ENCODE measurements around the gene TRIM29. TPM values are rescaled to one million over a fixed set of nuclear protein-coding genes. Genes with fewer than 3 reads are reported as not detected.

TRIM29 gene
- total RNA-seq, 1 experiment from 2014 or later = not detected

DNA sequence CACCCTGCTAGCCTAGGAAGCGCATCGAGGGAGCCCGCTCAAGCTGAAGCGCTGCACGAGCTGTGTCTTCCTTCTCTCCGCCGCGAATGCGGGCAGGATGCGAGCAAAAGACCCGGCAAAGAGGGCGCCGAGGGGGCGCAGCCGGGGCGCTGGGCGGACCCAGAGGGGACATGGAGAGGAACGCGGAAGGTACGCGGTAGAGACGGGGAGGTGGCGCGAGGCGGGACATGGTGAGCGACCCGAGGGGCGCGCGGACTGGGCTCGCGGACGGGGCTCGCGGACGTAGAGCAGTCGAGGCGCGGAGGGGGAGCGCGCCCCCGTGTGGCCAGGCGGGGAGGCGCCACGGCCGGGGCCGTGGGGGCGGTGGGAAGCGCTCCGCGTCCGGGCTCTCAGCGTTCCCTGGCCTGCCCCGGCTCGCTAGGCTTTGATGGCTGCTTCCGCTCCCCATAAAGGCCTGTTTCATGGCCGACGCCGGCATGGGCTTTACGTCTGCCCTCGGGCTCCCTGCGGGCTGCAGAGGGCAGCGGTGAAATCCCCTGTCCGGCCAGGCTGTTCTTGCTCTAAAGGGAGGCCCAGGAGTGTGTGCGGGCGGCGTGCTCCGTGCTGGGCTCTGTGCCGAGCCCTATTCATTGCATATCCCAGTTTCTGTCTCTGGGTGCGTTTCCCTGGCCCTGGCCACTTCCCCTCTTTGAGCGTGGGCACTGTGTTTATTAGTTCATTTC lies 31.2 kb upstream of the TRIM29 start:
- H3K27ac Mint-ChIP-seq = no peak overlapping the region
- no peaks in the 10 kb centered on the region for H3K9me3 ChIP-seq (ENCODE audit: control insufficient read depth, low read depth, low read length)
- H2BK12ac ChIP-seq (ENCODE audit: insufficient read length, low read depth, low read length) = no peak overlapping the region
- H3K4me2 ChIP-seq (ENCODE audit: insufficient read depth, insufficient read length, low read length) = peak overlapping the region; percentile 68
- H2BK15ac ChIP-seq (ENCODE audit: low read depth, low read length) = no peak overlapping the region
- H3K27me3 ChIP-seq (ENCODE audit: insufficient read depth, low read length) = peaks cover 25% of the 10 kb centered on the region; the same call in 1 of the 2 replicates
- no peak overlapping the region for H4K5ac ChIP-seq (ENCODE audit: insufficient read length, low read depth, low read length)
- 0 out of 2 replicates have a peak overlapping the region, but pooled peaks have one; percentile 0 for H3K14ac ChIP-seq (ENCODE audit: insufficient read depth, low read length)
- peak overlapping the region; percentile 67 to 79 for H3K4me3 Mint-ChIP-seq
- no peak overlapping the region for H2BK5ac ChIP-seq (ENCODE audit: insufficient read length, low read length)
- peaks cover 2 to 7% of the 10 kb centered on the region in 2 experiments; a peak in 2 of 5 replicates for H3K9me3 Mint-ChIP-seq
- H3T11ph ChIP-seq (ENCODE audit: low read length) = no peak overlapping the region
- H3K4me1 ChIP-seq (ENCODE audit: insufficient read depth, low read length) = no peaks in the 10 kb centered on the region; the same call in 1 of the 2 replicates
- no peaks in the 10 kb centered on the region for H3K79me2 ChIP-seq (ENCODE audit: insufficient read depth, low read length)
- H3K9ac ChIP-seq (ENCODE audit: extremely low read depth, insufficient read length, low read length) = no peak overlapping the region
- WGBS (ENCODE audit: extremely low coverage, insufficient read length, low lambda C conversion rate) = no CpG with 5 or more reads among the region's 71 CpGs
- H3K27me3 Mint-ChIP-seq (ENCODE audit: low read depth) = peaks cover 97% of the 10 kb centered on the region
- H2BK120ac ChIP-seq (ENCODE audit: low read depth, low read length, poor library complexity, severe bottlenecking) = no peak overlapping the region
- no peak overlapping the region for H3K27ac ChIP-seq (ENCODE audit: insufficient read length, low read depth, low read length)
- no peak overlapping the region for H2BK20ac ChIP-seq (ENCODE audit: low read depth, low read length, poor library complexity, severe bottlenecking)
- no peaks in the 10 kb centered on the region for H4K20me1 ChIP-seq (ENCODE audit: control insufficient read depth, insufficient read depth, insufficient read length)
- H3K18ac ChIP-seq (ENCODE audit: insufficient read length, low read depth, low read length) = no peak overlapping the region
- peak; percentile 84 for DNase-seq
- H3K36me3 Mint-ChIP-seq (ENCODE audit: insufficient read depth in 1 of 3, low read depth in 3 of 3) = no peaks in the 10 kb centered on the region
- H3K4me1 Mint-ChIP-seq = peaks cover 4 to 14% of the 10 kb centered on the region in 2 experiments
- H3K4ac ChIP-seq (ENCODE audit: low read depth, low read length) = no peak overlapping the region
- H2AK5ac ChIP-seq (ENCODE audit: insufficient read length, low read length) = no peak overlapping the region
- no peaks in the 10 kb centered on the region for H3K79me1 ChIP-seq (ENCODE audit: insufficient read depth, low read depth, low read length, poor library complexity, severe bottlenecking)
- H4K91ac ChIP-seq (ENCODE audit: insufficient read length, low read depth, low read length) = no peak overlapping the region
- no peak overlapping the region for H3K23ac ChIP-seq (ENCODE audit: insufficient read length, low read depth, low read length)
- no peak overlapping the region for H2AFZ ChIP-seq (ENCODE audit: low read length)
- TF ChIP-seq, protein P1, sequence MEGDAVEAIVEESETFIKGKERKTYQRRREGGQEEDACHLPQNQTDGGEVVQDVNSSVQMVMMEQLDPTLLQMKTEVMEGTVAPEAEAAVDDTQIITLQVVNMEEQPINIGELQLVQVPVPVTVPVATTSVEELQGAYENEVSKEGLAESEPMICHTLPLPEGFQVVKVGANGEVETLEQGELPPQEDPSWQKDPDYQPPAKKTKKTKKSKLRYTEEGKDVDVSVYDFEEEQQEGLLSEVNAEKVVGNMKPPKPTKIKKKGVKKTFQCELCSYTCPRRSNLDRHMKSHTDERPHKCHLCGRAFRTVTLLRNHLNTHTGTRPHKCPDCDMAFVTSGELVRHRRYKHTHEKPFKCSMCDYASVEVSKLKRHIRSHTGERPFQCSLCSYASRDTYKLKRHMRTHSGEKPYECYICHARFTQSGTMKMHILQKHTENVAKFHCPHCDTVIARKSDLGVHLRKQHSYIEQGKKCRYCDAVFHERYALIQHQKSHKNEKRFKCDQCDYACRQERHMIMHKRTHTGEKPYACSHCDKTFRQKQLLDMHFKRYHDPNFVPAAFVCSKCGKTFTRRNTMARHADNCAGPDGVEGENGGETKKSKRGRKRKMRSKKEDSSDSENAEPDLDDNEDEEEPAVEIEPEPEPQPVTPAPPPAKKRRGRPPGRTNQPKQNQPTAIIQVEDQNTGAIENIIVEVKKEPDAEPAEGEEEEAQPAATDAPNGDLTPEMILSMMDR (conservative IDR thresholded peaks at IDR 0.05) = peak; percentile 99
- H3K56ac ChIP-seq (ENCODE audit: insufficient read length, low read depth, low read length) = no peak overlapping the region
- H4K8ac ChIP-seq (replicated peaks; ENCODE audit: insufficient read length, low read depth, low read length) = no peak overlapping the region
- peaks cover 10% of the 10 kb centered on the region for H3K23me2 ChIP-seq (ENCODE audit: insufficient read length, low read depth, low read length, poor library complexity, severe bottlenecking)

Data from H9 (cell line).